Stimulated activated CD8-positive, alpha-beta memory T cell treated with anti-CD3 and anti-CD28 coated beads, Interleukin-15, amount 100 ng/mL, for 48 hours (primary cell): ENCODE measurements around the gene CPHXL.

Experiments
- DNase-seq, 2 donors: peaks; one replicate each; pipeline ENCODE4 v3.0.0-alpha.2; 2020; ENCODE audit warnings: low read depth in 2 of 2

The CPHXL gene

GRCh38 chr16:75701361-75701760, 24.9 kb downstream of the CPHXL start, which contains the start of gene DUXB:
TSS of gene DUXB (minus strand) at chr16:75701461. CDS start at chr16:75701418, 43 bp downstream.
- DNase-seq, result no peak

- DNase-seq, result no peak
Observed at GRCh38 chr16:75697571-75697970, 28.7 kb downstream of the CPHXL start.

GRCh38 chr16:75695708-75696107, 30.6 kb downstream of the CPHXL start:
- no peak for DNase-seq

DNA sequence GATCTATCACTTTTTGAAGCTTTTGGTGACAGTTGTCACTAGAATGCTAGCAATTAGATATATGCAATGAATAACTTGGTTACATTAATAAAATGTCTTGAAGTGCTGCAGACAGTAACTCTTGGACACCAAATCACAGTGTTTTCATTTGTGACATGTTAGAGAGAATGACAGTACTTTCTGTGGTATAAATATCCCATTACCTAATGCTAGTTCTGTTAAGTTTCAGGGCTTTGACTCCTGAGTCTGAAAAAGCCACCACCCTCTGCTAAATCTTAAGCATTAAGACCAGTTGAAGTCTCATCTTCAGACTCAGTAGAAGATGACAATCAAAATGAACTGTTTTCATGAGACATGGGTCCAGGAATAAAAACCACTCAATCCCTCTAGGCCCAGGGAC, 38.9 kb downstream of the CPHXL start:
- no peak for DNase-seq

- DNase-seq, result no peak
Observed at GRCh38 chr16:75682308-75682707, 44.0 kb downstream of the CPHXL start.

- DNase-seq, result no peak
Observed at GRCh38 chr16:75679366-75679765, 46.9 kb downstream of the CPHXL start.

DNA sequence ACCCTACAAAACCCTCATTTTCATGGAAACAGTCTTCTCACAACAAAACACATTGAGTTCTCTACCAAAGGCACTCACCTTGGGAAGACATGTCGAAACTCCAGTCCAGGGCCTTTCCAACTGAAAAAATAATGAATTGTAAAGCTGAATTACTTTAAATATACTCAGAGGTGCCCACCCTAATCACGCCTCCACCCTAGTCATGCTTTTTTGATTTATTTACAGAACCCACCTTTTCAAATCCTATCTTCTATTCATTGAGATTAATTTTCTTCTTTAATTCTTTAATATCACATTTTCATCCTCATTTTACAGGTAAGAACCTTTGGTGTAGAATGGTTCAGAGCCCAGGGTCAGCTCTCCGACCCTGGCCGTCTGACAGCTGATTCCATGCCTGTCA, 49.4 kb downstream of the CPHXL start, which contains the start of gene CPHXL2:
Gene CPHXL2 (minus strand): TSS at position 101 of the 400 bp plus-strand sequence. CDS start 10 bp downstream, at position 91.
- DNase-seq, result no peak

GRCh38 chr16:75667503-75667902, 58.8 kb downstream of the CPHXL start:
- DNase-seq, result no peak
